Esophagus (tissue), 2 donors: ENCODE data around the gene UTS2B. TPM values are rescaled to one million over a fixed set of nuclear protein-coding genes. Genes with fewer than 3 reads are reported as not detected.

Source experiments
- H3K27ac ChIP-seq, 2 donors: one replicate each; pipeline ENCODE4 v1.5.1; 2013; ENCODE audit warnings: low read depth in 2 of 2, mild to moderate bottlenecking in 2 of 2, inconsistent platforms in 1 of 2, low read length in 1 of 2, moderate library complexity in 1 of 2
- H3K27me3 ChIP-seq, 2 donors: one replicate each; pipeline ENCODE4 v1.6.1; 2013; ENCODE audit warnings: low read length in 2 of 2, control low read depth in 1 of 2, mild to moderate bottlenecking in 1 of 2; ENCODE audit not compliant: insufficient read depth in 2 of 2, control insufficient read depth in 1 of 2
- H3K36me3 ChIP-seq, 2 donors: one replicate each; pipeline ENCODE4 v1.6.1; 2013; ENCODE audit warnings: low read length in 1 of 2; ENCODE audit not compliant: control insufficient read depth in 2 of 2, insufficient read depth in 2 of 2
- H3K4me1 ChIP-seq, 2 donors: one replicate each; pipeline ENCODE4 v1.6.1; 2013; ENCODE audit warnings: low read length in 1 of 2; ENCODE audit not compliant: control insufficient read depth in 2 of 2, insufficient read depth in 2 of 2
- H3K4me3 ChIP-seq, 2 donors: one replicate each; pipeline ENCODE4 v1.5.1; 2013; ENCODE audit warnings: low read length in 2 of 2, mild to moderate bottlenecking in 2 of 2, low read depth in 1 of 2, moderate library complexity in 1 of 2
- H3K9me3 ChIP-seq, 2 donors: one replicate each; pipeline ENCODE4 v1.6.1; 2013; ENCODE audit warnings: mild to moderate bottlenecking in 2 of 2, low read depth in 1 of 2, low read length in 1 of 2, moderate library complexity in 1 of 2; ENCODE audit not compliant: control insufficient read depth in 2 of 2, insufficient read depth in 1 of 2
- WGBS, 2 donors: extraction: QIAGEN DNeasy Blood & Tissue Kit; methylation state at CpG; one replicate each; pipeline ENCODE4 v1.1.7; 2013; 5-methylcytosine and 5-hydroxymethylcytosine counted together
- polyA plus RNA-seq, 2 donors: library from polyadenylated mRNA; stranded (reverse); fragments of 200-250 nt; gene quantifications; one replicate each; pipeline ENCODE4 v1.2.3, GENCODE V29; 2013
- donor health status: healthy with polysubstance abuse.
- donor health status: Bipolar disorder and iron deficiency.

Gene UTS2B
- polyA plus RNA-seq, 2 donors: 0.04 TPM; not detected in 1

- no peaks in the 10 kb centered on the region for H3K27me3 ChIP-seq
- H3K4me1 ChIP-seq: no peaks in the 10 kb centered on the region
- H3K4me3 ChIP-seq: no peak overlapping the region
- no peaks in the 10 kb centered on the region for H3K36me3 ChIP-seq
- no peaks in the 10 kb centered on the region for H3K9me3 ChIP-seq
- H3K27ac ChIP-seq: no peak overlapping the region
- WGBS, 2 donors: 69 to 74% methylated on average over 3 of the region's 3 CpGs
These were observed 93.7 kb downstream of the UTS2B start for GRCh38 chr3:191236646-191237045.

- WGBS, 2 donors: 56 to 75% methylated on average over 4 of the region's 4 CpGs
- Histone ChIP-seq H3K4me1 (no peaks in the 10 kb centered on the region), H3K27ac (no peak overlapping the region), H3K36me3 (no peaks in the 10 kb centered on the region), H3K9me3 (no peaks in the 10 kb centered on the region), H3K27me3 (no peaks in the 10 kb centered on the region), H3K4me3 (no peak overlapping the region)
These were observed 94.7 kb downstream of the UTS2B start for GRCh38 chr3:191235331-191236314.

- Histone ChIP-seq H3K27ac (no peak overlapping the region), H3K4me3 (no peak overlapping the region)
- WGBS, 2 donors: 92 to 95% methylated on average over 9 of the region's 9 CpGs
These were observed 96.1 kb downstream of the UTS2B start for GRCh38 chr3:191234216-191234615.

GRCh38 chr3:191227541-191227940 lies 102.8 kb downstream of the UTS2B start:
- 65 to 67% methylated on average over 5 of the region's 5 CpGs for WGBS, 2 donors

More at GRCh38 chr3:191234216-191234615, 96.1 kb downstream of the UTS2B start:
- Histone ChIP-seq H3K4me1 (no peaks in the 10 kb centered on the region), H3K27me3 (no peaks in the 10 kb centered on the region), H3K36me3 (no peaks in the 10 kb centered on the region), H3K9me3 (no peaks in the 10 kb centered on the region)

GRCh38 chr3:191221638-191222037 lies 108.7 kb downstream of the UTS2B start:
- Histone ChIP-seq H3K4me1 (no peaks in the 10 kb centered on the region), H3K27ac (no peak overlapping the region), H3K9me3 (no peaks in the 10 kb centered on the region), H3K4me3 (no peak overlapping the region), H3K36me3 (no peaks in the 10 kb centered on the region), H3K27me3 (no peaks in the 10 kb centered on the region)
- 88 to 99% methylated on average over 1 of the region's 1 CpG for WGBS, 2 donors

More at GRCh38 chr3:191227541-191227940, 102.8 kb downstream of the UTS2B start:
- Histone ChIP-seq H3K4me1 (no peaks in the 10 kb centered on the region), H3K36me3 (no peaks in the 10 kb centered on the region), H3K4me3 (no peak overlapping the region), H3K9me3 (no peaks in the 10 kb centered on the region), H3K27ac (no peak overlapping the region), H3K27me3 (no peaks in the 10 kb centered on the region)

GRCh38 chr3:191220908-191221307 lies 109.4 kb downstream of the UTS2B start:
- Histone ChIP-seq H3K27ac (no peak overlapping the region), H3K36me3 (peaks cover 0 to 3% of the 10 kb centered on the region in 2 donors), H3K27me3 (no peaks in the 10 kb centered on the region), H3K4me3 (no peak overlapping the region), H3K9me3 (no peaks in the 10 kb centered on the region), H3K4me1 (no peaks in the 10 kb centered on the region)
- 77 to 84% methylated on average over 5 of the region's 5 CpGs for WGBS, 2 donors

- Histone ChIP-seq H3K4me1 (no peaks in the 10 kb centered on the region), H3K27me3 (no peaks in the 10 kb centered on the region), H3K9me3 (no peaks in the 10 kb centered on the region), H3K36me3 (peaks cover 0 to 3% of the 10 kb centered on the region in 2 donors), H3K27ac (no peak overlapping the region), H3K4me3 (no peak overlapping the region)
- 66 to 76% methylated on average over 1 of the region's 1 CpG for WGBS, 2 donors
These were observed 113.0 kb downstream of the UTS2B start for GRCh38 chr3:191217301-191217700.

Other genes starting within 250 kb of the UTS2B start
- gene OSTN, start 131.3 kb downstream of the UTS2B start, polyA plus RNA-seq: not detected
- 10 to 100 TPM; 12.8 to 14.9 TPM for gene CCDC50, start 1.1 kb downstream of the UTS2B start, polyA plus RNA-seq
- not detected for gene PYDC2, start 130.6 kb upstream of the UTS2B start, polyA plus RNA-seq